Measurements from ENCODE around the gene TCHH.
"Not testable (repeated sequence)": the region's sequence is repeated elsewhere in the genome, so short reads cannot be mapped to it uniquely, and the experiment has no call there.

The TCHH gene, protein sequence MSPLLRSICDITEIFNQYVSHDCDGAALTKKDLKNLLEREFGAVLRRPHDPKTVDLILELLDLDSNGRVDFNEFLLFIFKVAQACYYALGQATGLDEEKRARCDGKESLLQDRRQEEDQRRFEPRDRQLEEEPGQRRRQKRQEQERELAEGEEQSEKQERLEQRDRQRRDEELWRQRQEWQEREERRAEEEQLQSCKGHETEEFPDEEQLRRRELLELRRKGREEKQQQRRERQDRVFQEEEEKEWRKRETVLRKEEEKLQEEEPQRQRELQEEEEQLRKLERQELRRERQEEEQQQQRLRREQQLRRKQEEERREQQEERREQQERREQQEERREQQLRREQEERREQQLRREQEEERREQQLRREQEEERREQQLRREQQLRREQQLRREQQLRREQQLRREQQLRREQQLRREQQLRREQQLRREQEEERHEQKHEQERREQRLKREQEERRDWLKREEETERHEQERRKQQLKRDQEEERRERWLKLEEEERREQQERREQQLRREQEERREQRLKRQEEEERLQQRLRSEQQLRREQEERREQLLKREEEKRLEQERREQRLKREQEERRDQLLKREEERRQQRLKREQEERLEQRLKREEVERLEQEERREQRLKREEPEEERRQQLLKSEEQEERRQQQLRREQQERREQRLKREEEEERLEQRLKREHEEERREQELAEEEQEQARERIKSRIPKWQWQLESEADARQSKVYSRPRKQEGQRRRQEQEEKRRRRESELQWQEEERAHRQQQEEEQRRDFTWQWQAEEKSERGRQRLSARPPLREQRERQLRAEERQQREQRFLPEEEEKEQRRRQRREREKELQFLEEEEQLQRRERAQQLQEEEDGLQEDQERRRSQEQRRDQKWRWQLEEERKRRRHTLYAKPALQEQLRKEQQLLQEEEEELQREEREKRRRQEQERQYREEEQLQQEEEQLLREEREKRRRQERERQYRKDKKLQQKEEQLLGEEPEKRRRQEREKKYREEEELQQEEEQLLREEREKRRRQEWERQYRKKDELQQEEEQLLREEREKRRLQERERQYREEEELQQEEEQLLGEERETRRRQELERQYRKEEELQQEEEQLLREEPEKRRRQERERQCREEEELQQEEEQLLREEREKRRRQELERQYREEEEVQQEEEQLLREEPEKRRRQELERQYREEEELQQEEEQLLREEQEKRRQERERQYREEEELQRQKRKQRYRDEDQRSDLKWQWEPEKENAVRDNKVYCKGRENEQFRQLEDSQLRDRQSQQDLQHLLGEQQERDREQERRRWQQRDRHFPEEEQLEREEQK (N-terminal part only)

DNA sequence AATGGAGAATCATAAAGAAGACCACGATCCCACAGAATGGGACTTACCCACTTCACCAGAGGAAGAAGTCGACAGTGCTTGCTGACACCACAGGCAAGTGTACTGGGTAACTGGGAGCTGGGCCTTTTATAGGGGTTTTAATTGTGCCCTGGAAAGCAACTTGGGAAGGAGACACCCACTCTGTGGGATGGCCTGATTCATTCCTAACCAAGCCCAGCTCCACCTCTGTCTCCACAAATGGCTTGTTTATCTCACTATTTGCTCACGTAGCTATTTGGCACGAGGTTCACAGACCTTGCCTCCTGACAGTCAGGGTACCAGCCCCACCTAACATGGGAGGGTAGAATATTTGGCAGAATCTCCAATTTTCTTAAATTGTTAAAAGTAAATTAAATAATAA, at the start of gene TCHH:
TSS of gene TCHH (minus strand) at position 101 of the 400 bp plus-strand sequence. CDS start 1,364 bp downstream, outside the sequence.
- DNase-seq (ENCODE audit: low read depth in 2 of 2) = no peak

DNA sequence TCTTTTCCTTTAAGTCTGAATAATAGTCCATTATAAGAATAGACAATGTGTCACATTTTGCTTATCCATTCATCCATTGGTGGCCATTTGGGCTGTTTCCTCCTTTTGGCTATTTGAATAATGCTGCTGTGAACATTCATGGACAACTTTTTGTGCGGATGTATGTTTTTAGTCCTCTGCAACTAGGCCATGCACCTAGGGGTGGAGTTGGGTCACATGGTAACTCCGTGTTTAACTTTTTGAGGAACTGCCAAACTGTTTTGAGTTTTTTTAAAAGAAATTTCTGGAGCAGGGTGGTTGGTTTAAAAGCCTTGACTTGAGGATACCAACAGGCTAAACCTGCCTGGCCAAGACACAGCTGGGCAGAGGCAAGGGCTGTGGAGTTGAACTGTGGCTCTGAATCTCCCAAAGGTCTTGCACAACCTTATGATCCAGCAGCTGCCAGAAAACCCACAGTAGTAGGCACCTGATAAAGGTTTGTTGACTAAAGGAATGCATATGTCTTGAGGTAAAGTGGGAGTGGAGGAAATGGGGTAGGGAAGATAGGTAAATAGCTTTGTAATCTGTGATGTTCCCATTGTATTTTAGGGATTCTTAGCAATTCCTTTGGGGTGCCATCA, 49.4 kb upstream of the TCHH start:
- no peak for DNase-seq (ENCODE audit: low read depth in 2 of 2)

DNA sequence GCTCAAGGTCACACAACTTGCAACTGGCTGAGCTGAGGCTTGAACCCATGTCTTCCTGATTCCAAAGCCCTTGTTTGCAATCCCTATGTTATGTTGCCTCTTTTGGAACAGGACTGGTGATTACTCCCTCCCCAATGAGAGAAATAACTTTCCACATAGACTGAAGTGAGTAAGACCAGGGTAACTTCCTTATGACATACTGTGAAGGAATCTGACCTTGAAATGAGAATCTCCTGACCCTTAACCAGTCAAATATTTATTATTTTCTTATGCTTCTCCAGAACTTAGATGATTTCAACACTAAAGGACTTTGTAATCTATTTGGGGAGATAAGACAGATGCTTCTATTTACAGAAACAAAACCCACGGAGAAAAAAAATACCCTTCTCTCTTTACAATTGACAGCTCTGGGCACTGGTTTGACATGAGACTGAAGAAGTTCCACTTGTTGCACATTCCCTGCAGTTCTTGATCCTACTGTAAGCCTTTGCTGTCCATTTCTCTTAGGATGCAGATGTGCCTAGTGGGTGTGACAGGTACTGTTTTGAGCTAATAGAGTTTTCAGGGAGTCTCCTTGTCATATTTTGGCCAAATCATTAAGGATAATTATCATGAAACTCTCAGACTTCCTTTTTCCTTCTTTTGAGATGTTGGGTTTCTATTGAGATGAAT, 47.7 kb upstream of the TCHH start:
- no peak for DNase-seq (ENCODE audit: low read depth in 2 of 2)

DNA sequence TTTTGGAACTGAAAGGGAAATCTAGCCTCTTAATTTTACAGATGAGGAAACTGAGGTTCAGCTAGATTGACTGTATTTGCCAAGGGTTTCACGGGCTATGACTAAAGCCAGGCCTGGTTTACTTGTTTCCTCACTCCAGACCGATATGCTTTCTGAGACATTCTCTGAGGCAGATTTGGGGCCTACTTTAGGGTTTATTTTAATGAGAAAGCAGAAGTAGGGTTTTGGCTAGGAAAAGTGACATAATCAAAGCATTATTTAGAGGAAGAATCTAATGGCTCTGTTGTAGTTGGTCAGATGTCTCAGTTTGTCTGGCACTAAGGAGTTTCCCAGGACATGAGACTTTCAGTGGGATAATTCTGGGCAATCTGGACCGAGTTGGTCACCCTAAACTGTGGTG, 45.3 kb upstream of the TCHH start:
- DNase-seq (ENCODE audit: low read depth in 2 of 2) = no peak

DNA sequence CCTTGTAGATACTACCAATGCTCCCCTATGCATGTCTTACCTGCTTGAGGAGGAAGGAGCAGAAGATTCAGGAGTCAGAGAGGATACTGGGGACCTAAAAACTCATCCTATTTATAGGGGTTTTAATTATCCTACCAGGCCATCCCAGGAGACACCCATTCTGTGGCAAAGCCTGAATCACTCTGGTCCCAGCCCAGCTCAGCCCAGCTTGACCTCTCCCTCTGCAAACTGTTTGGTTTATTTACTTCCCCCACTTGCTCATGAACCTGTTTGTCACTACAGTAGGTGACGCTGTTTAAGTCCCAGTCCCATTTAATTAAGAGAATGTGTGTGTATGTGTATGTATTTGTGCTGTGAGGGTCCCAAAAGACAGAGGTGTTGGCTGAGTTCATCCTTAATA, 43.9 kb upstream of the TCHH start, which contains the start of gene RPTN:
TSS of gene RPTN (minus strand) at position 85 of the 400 bp plus-strand sequence. CDS start 1,339 bp downstream, outside the sequence.
- DNase-seq (ENCODE audit: low read depth in 2 of 2) = no peak

DNA sequence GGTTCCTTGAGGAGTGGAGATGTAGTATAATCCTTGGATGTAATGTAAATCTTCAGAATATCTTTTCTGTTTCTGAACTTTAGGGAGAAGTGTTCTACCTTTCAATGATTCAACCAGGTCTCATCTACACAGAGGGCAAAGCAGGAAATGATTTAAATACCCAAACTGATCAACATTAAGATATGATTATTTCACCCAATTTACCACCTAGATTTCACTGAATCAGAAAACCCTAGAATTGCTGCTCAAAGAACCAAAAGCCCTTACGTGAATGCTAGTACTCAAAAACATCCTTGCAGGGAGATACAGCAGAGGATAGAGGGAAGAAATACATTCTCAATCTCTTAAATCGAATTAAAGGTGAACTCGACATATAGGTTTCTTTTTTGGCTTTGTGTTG, 38.8 kb upstream of the TCHH start:
- DNase-seq (ENCODE audit: low read depth in 2 of 2) = no peak

DNA sequence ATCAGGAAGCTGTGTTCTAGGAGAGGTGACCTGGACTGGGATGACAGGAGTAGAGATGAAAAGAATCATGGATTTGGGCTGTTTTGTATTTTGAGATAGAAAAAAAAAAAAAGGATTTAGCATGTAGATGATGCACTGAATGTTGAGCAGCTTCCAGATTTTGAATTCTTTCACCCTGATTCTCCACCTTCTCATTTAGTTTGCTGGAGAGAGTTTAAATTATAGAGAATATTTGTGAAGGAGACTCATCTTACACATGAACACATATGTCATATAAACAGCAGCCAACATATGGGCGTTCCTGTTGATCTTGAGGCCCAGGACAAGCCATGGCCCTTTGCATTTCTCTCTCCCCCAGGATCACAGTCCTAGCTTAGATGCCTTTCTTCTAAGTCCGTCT, 36.4 kb upstream of the TCHH start:
- DNase-seq (ENCODE audit: low read depth in 2 of 2) = no peak

DNA sequence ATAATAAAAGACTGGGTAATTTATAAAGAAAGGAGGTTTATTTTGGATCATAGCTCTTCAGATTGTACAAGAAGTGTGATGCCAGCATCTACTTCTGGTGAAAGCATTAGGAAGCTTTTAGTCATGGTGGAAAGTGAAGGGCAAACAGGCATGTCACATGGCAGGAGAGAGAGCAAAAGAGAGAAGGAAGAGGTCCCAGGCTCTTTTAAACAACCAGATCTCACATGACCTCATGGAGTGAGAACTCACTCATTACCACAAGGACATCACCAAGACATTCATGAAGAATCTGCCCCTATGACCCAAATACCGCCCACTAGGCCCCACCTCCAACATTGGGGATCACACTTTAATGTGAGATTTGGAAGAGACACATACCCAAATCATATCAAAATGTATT, 33.7 kb upstream of the TCHH start:
- no peak for DNase-seq (ENCODE audit: low read depth in 2 of 2)

DNA sequence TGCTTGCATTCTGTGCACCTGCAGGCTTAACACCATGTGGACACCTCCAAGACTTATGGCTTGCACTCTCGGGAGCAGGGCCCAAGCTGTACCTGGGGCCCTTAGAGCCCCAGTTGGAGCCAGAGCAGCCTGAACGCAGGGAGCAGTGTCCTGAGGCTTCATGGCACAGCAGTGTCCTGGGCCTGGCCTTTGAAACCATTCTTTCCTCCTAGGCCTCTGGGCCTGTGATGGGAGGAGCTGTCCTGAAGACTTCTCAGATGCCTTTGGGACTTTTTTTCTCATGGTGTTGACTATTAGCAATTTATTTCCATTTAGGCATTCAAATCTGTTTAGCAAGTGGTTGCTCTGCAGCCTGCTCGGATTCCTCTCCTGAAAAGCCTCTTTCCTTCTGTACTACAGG, 32.8 kb upstream of the TCHH start:
- no peak for DNase-seq (ENCODE audit: low read depth in 2 of 2)

DNA sequence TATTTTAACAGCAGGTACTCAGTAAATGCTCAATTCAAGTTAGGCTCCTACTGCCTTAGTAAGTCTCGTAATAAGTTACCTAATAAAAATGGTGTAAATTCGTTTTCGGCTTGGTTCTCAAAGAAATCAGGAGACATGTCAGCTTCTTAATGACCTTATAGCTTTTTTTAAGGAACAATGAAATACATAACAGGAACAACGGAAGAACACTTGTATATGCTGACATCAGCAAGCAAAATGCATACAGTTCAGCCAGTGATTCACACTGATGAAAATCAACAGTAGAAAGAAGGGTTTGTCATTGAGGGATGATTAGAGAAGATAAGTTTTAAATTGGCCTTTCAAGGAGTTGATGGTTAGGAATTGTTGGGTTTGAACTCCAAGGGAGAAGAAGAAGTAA, 30.5 kb upstream of the TCHH start:
- no peak for DNase-seq (ENCODE audit: low read depth in 2 of 2)

DNA sequence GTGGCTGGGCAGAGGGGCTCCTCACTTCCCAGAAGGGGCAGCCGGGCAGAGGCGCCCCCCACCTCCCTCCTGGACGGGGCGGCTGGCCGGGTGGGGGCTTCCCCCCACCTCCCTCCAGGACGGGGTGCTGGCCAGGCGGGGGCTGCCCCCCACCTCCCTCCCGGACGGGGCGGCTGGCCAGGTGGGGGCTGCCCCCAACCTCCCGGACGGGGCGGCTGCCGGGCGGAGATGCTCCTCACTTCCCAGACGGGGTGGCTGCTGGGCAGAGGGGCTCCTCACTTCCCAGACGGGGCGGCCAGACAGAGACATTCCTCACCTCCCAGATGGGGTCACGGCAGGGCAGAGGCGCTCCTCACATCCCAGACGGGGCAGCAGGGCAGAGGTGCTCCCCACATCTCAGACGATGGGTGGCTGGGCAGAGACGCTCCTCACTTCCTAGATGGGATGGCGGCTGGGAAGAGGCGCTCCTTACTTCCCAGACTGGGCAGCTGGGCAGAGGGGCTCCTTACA, 29.5 kb upstream of the TCHH start:
- not testable (repeated sequence) for DNase-seq (ENCODE audit: low read depth in 2 of 2)

DNA sequence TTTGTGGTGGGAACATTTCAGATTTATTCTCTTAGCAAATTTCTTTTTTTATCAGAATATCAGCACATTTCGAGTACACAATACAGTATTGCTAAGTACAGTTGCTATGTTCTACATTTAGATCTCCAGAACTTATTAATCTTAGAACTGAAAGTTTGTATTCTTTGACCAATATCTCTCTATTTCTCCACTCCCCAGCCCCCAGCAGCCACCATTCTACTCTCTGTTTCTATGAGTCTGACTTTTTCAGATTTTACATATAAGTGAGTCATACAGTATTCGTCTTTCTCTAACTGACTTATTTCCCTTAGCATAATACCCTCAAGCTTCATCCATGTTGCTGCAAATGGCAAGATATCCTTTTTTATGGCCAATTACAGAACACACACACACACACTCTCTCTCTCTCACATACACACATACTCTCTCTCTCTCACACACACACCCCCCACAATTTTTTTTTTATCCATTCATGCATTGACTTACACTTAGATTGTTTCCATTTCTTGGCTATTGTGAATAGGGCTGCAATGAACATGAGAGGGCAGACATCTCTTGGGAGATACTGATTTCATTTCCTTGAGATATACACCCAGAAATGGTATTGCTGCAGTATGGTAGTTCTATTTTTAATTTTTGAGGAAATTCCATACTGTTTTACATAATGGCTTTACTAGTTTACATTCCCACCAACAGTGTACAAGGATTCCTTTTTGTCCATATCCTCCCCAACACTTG, 28.1 kb upstream of the TCHH start:
- DNase-seq (ENCODE audit: low read depth in 2 of 2) = no peak

DNA sequence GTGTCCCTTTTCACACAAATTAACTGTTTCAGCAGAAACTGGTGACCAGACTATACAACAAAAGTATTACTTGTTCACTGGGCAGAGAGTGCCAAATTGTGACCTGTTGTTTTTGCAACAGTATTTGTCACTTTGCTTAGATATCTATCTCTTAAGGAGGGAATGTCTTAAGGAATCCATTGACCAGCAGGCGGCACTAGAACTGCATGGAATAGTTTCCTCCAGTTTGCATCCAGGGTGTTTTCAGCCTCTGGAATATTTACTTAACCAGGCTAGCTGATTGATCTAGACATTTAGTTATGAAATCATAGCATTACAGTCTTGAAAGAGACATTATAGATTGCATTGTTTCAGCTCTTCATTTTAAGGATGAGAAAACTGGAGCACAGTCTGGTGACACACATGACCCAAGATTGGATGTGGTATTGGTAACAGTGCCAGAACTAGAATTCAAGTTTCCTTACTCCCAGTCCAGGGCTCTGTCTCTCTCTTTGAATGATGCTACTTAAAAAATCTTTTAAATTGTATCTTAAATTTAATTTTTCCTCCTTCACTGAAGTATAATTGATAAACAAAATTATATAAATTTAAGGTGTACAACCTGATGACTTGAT, 26.8 kb upstream of the TCHH start:
- no peak for DNase-seq (ENCODE audit: low read depth in 2 of 2)

DNA sequence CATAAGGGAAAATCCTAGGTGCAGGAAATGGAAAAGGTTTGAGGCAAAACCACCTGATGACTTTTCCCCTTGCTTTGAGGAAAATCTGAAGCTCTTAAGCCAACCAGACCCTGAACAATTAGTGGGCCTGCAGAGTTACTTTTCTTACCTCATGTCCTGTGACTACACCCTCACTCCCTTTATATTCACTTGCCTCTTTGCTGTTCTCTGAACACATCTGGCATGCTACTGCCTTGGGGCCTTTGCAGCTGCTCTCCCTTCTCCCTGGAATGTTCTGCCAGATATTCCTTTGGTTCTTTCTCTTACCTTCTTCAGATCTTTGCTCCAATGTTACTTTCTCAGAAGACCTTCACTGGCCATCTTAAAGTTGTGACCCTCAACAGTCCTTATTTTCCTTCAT, 22.0 kb upstream of the TCHH start:
- DNase-seq (ENCODE audit: low read depth in 2 of 2) = no peak

DNA sequence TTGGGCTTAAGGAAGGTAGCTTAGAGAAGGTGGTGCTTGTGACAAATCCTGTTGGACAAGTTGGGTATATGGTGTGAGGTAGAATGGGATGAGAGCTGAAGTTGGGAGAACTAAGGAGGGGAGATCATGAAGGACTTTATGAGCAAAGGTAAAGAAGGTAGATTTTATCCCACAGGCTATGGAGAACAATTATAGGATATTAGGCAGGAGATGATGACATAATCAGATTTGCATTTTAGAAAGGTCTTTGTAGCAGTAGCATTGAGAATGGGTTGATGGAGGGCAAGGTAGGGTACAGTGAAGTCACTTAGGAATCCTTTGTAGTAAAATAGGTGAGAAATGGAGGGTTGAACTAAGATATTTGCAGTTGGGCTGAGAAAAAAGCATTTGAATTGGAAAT, 14.9 kb upstream of the TCHH start:
- no peak for DNase-seq (ENCODE audit: low read depth in 2 of 2)

DNA sequence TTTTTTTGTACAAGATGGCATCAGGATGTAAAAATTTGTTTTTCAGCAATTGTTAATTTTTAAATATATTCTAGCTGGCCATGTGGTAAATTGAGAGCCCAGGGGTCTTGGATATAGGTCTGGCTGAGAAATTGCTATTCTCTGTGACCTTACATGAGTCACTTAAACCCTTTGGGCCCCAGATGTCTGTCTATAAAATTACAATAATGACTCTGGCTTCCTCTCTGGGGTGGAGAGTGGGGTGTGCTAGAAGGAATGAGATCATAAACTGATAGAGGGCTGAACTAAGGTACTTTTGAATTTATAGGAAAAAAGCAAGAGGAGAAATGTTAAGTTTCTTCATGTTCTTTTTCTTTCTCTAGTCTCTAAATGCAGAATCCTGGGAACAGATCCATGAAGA, 12.4 kb upstream of the TCHH start:
- no peak for DNase-seq (ENCODE audit: low read depth in 2 of 2)

DNA sequence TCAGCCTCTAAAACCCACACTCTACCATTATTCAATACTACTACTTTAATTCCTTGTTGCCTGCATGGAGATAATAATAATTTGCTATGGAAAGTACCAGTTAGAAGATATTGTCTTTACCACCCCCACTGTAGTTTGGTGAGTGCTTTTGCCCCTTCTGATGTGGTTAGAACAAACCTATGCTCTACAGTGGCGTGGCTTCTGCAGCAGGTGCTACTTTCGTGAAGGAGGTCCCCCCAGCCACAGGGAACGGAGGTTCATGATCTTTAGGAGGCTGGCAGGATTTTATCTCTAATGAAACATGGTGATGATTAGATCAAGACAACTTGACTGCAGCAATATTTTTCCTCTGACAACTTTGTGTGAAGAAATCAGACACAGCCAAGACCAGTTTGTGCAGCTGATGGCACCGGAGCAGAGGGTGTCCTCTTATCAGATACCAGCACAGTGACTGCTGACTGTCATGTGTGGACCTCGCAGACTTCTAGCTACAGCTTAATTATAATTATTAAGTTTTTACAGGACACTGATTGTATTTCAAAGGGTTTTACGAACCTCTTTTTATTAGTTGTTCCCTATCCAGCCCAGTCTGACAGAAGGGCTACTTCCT, 10.7 kb upstream of the TCHH start:
- no peak for DNase-seq (ENCODE audit: low read depth in 2 of 2)

DNA sequence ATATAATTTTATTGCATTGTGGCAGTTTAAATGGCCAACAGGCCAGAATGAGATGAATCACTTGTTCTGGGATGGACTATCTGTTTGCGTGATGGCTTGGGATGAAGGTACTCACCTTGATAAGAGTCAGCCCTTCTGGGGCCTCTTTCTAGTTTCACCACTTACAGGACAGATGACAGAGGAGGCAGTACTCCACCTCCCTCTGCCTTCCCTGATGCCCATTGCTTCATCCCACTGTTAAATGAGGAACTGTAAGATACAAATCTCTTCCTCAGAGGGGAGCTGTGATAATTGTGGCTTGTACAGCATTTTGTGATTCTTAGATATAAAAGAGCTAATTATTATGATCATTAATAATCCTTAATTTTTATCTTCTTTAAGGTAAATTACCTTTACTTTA, 3.7 kb upstream of the TCHH start:
- no peak for DNase-seq (ENCODE audit: low read depth in 2 of 2)

DNA sequence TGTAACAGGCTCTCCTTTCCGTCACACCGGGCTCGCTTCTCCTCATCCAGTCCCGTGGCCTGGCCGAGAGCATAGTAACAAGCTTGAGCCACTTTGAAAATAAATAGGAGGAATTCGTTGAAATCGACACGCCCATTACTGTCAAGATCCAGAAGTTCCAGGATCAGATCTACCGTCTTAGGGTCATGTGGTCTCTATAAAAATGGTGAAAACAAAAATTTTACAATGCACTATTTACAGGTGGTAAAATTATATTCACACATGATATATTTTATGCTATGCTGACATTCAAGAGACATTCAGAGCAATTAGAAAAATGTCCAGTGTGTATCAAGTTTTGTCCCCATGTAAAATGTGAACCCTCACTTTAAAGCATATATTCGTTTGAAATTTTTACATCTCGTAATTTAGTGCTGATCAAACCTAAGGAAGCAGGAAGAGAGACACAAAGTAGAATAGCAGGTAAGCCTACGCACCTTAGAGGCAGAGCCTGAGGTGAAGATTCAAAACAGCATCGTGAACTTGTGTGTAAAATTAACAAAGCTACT, 2.3 kb downstream of the TCHH start:
- DNase-seq (ENCODE audit: low read depth in 2 of 2) = no peak
